Fibroblast of villous mesenchyme (primary cell): ENCODE measurements around the gene CALU. TPM values are rescaled to one million over a fixed set of nuclear protein-coding genes. Genes with fewer than 3 reads are reported as not detected.

Experiments
- DNase-seq: peaks from one replicate; pipeline ENCODE4 v3.0.0-alpha.2; 2010; ENCODE audit warnings: low read depth
- H3K4me3 ChIP-seq: 2 replicates; pipeline ENCODE4 v1.5.1; 2011; ENCODE audit warnings: low read depth, mild to moderate bottlenecking, low read length
- total RNA-seq: library from RNA; depleted of rRNA; stranded (reverse); fragments of >200 nt; gene quantifications from 2 replicates; pipeline ENCODE4 v1.2.3, GENCODE V29; 2012
- TF ChIP-seq, protein P1 (sequence below): IDR thresholded peaks from 2 replicates; pipeline ENCODE4 v1.5.1; 2012; ENCODE audit warnings: low read depth, mild to moderate bottlenecking, low read length; ENCODE audit not compliant: insufficient read depth

CALU gene
- total RNA-seq, 1 donor, result 855 TPM

GRCh38 chr7:128790315-128791041 lies 51.3 kb downstream of the CALU start:
- TF ChIP-seq, protein P1, sequence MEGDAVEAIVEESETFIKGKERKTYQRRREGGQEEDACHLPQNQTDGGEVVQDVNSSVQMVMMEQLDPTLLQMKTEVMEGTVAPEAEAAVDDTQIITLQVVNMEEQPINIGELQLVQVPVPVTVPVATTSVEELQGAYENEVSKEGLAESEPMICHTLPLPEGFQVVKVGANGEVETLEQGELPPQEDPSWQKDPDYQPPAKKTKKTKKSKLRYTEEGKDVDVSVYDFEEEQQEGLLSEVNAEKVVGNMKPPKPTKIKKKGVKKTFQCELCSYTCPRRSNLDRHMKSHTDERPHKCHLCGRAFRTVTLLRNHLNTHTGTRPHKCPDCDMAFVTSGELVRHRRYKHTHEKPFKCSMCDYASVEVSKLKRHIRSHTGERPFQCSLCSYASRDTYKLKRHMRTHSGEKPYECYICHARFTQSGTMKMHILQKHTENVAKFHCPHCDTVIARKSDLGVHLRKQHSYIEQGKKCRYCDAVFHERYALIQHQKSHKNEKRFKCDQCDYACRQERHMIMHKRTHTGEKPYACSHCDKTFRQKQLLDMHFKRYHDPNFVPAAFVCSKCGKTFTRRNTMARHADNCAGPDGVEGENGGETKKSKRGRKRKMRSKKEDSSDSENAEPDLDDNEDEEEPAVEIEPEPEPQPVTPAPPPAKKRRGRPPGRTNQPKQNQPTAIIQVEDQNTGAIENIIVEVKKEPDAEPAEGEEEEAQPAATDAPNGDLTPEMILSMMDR, result no peak

GRCh38 chr7:128791121-128791971 lies 52.2 kb downstream of the CALU start, which contains the start of gene CCDC136:
TSS of gene CCDC136 (plus strand) at chr7:128791968. CDS start at chr7:128792412, 444 bp downstream.
- TF ChIP-seq, protein P1, result no peak
- H3K4me3 ChIP-seq, result peak within 1 kb of the TSS; percentile 80
- peak; percentile 58 for DNase-seq

More at GRCh38 chr7:128790315-128791041, 51.3 kb downstream of the CALU start:
- H3K4me3 ChIP-seq, result peak overlapping the region; percentile 80
- no peak for DNase-seq

- DNase-seq, result no peak
- TF ChIP-seq, protein P1, result no peak
- peak overlapping the region; percentile 80 for H3K4me3 ChIP-seq
Measured at GRCh38 chr7:128791972-128792327, 52.8 kb downstream of the CALU start.

GRCh38 chr7:128792471-128793180 lies 53.5 kb downstream of the CALU start:
- TF ChIP-seq, protein P1, result no peak
- DNase-seq, result no peak
- H3K4me3 ChIP-seq, result no peak overlapping the region

GRCh38 chr7:128793181-128793547 lies 54.0 kb downstream of the CALU start:
- H3K4me3 ChIP-seq, result no peak overlapping the region
- TF ChIP-seq, protein P1, result no peak
- DNase-seq, result no peak

- TF ChIP-seq, protein P1, result no peak
- DNase-seq, result no peak
- H3K4me3 ChIP-seq, result no peak overlapping the region
Measured at GRCh38 chr7:128794020-128794419, 54.9 kb downstream of the CALU start.
